Activated CD8-positive, alpha-beta T cell treated with anti-CD3 and anti-CD28 coated beads for 36 hours (primary cell): ENCODE data around the gene PEAK1. TPM values are rescaled to one million over a fixed set of nuclear protein-coding genes. Genes with fewer than 3 reads are reported as not detected.
A peak's percentile ranks its signal among the peaks of the same experiment; 100 is the strongest.

Experiments used
- ATAC-seq: fragments of 200-7000 bp; cut with Tn5 transposase; one replicate; pipeline ENCODE4 v1.10.0; 2021; ENCODE audit warnings: mild to moderate bottlenecking, moderate library complexity
- CTCF ChIA-PET: fragments of 350-600 bp; sonication (Branson Sonifier 250); formaldehyde crosslinking; loops from one replicate; lab custom pipeline; 2021; ENCODE audit warnings: antibody characterized with exemption; lab: Charles Lee
- POLR2A ChIA-PET: fragments of 350-600 bp; sonication (Branson Sonifier 250); formaldehyde crosslinking; loops from one replicate; lab custom pipeline; 2021; ENCODE audit warnings: antibody characterized with exemption; lab: Charles Lee
- DNase-seq: peaks from one replicate; pipeline ENCODE4 v3.0.0-alpha.2; 2020
- H3K27ac Mint-ChIP-seq: one replicate; pipeline ENCODE4 v1.8.0; 2021; ENCODE audit warnings: mild to moderate bottlenecking, mixed read lengths
- H3K27me3 Mint-ChIP-seq: one replicate; pipeline ENCODE4 v1.8.0; 2021; ENCODE audit warnings: mixed read lengths
- H3K36me3 Mint-ChIP-seq: one replicate; pipeline ENCODE4 v1.8.0; 2021; ENCODE audit warnings: low read depth, mixed read lengths
- H3K4me1 Mint-ChIP-seq: one replicate; pipeline ENCODE4 v1.8.0; 2021; ENCODE audit warnings: low read depth, mixed read lengths
- H3K4me3 Mint-ChIP-seq: one replicate; pipeline ENCODE4 v1.8.0; 2021; ENCODE audit warnings: mild to moderate bottlenecking, moderate library complexity, mixed read lengths
- H3K9me3 Mint-ChIP-seq: one replicate; pipeline ENCODE4 v1.8.0; 2021; ENCODE audit warnings: mixed read lengths
- intact Hi-C: fragments of 100-400 bp; cut with micrococcal nuclease; formaldehyde crosslinking; loops from one replicate; pipeline ENCODE4 v1.10.0; 2022
- total RNA-seq, 2 experiments: library from RNA; stranded (reverse); gene quantifications; one replicate each; pipeline ENCODE4 v1.2.3, GENCODE V29; 2021
- TF ChIP-seq, protein P1 (sequence below): fragments of 200-600 bp; IDR thresholded peaks from one replicate; pipeline ENCODE4 v1.8.0; 2022; ENCODE audit warnings: antibody characterized with exemption, mild to moderate bottlenecking

The PEAK1 gene
- total RNA-seq, 2 experiments from 2014 or later, result 32.1 to 36.1 TPM

DNA sequence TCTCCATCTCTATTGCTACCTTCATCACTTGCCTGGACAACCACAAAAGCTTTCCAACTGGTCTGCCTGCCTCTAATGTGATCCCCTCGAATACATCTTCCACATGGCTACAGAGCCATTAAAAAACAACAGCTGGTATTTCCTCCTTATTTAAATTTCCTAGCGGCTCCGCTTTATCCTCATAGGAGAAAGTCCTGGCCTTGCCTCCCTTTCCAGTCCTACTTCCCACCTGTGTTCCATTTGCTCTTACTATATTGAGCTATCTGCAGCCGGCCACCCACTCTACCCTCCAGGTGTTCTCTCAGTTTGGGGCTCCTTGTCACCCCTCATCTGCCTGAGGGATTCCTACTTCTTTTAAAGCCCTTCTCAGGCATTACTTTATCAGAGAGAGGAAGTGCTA is 299.3 kb downstream of the PEAK1 start:
- CTCF ChIA-PET, result interaction anchor here (3.5 to 6.7 kb wide), 5 partner anchors 13 to 422 kb away, joined by 24 to 78 read pairs (median 30); no protein-coding TSS in a partner anchor
- TF ChIP-seq, protein P1, sequence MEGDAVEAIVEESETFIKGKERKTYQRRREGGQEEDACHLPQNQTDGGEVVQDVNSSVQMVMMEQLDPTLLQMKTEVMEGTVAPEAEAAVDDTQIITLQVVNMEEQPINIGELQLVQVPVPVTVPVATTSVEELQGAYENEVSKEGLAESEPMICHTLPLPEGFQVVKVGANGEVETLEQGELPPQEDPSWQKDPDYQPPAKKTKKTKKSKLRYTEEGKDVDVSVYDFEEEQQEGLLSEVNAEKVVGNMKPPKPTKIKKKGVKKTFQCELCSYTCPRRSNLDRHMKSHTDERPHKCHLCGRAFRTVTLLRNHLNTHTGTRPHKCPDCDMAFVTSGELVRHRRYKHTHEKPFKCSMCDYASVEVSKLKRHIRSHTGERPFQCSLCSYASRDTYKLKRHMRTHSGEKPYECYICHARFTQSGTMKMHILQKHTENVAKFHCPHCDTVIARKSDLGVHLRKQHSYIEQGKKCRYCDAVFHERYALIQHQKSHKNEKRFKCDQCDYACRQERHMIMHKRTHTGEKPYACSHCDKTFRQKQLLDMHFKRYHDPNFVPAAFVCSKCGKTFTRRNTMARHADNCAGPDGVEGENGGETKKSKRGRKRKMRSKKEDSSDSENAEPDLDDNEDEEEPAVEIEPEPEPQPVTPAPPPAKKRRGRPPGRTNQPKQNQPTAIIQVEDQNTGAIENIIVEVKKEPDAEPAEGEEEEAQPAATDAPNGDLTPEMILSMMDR, result no peak
- Mint-ChIP-seq H3K27me3 (no peaks in the 10 kb centered on the region), H3K9me3 (no peaks in the 10 kb centered on the region), H3K4me3 (no peak overlapping the region), H3K4me1 (peaks cover 12% of the 10 kb centered on the region), H3K36me3 (no peaks in the 10 kb centered on the region), H3K27ac (no peak overlapping the region)
- intact Hi-C loops, result no loop called here
- DNase-seq (no peak), ATAC-seq (no peak)
- POLR2A ChIA-PET, result no interaction called here

- ChIA-PET POLR2A (interaction anchor here (0.6 kb wide), 1 partner anchor 199 kb away, joined by 3 read pairs; no protein-coding TSS in a partner anchor), CTCF (interaction anchor here (0.6 to 6.7 kb wide), 25 partner anchors 8 to 424 kb away, joined by 3 to 78 read pairs (median 6); no protein-coding TSS in a partner anchor)
- Mint-ChIP-seq H3K27me3 (no peaks in the 10 kb centered on the region), H3K36me3 (peaks cover 1% of the 10 kb centered on the region), H3K4me3 (no peak overlapping the region), H3K4me1 (peaks cover 12% of the 10 kb centered on the region), H3K9me3 (no peaks in the 10 kb centered on the region), H3K27ac (no peak overlapping the region)
- no peak for DNase-seq
- intact Hi-C loops, result loop anchor here (5.0 kb wide), 1 partner anchor 378 kb away; no protein-coding TSS in a partner anchor
- TF ChIP-seq, protein P1, result no peak
- ATAC-seq, result no peak
Measured at GRCh38 chr15:77119446-77119845, 300.5 kb downstream of the PEAK1 start.

- POLR2A ChIA-PET, result interaction anchor here (0.6 kb wide), 2 partner anchors 46 to 199 kb away, joined by 3 to 4 read pairs; no protein-coding TSS in a partner anchor
- Mint-ChIP-seq H3K4me3 (no peak overlapping the region), H3K27ac (no peak overlapping the region), H3K9me3 (no peaks in the 10 kb centered on the region), H3K27me3 (no peaks in the 10 kb centered on the region), H3K4me1 (peaks cover 12% of the 10 kb centered on the region), H3K36me3 (peaks cover 1% of the 10 kb centered on the region)
- CTCF ChIA-PET, result interaction anchor here (0.6 to 6.7 kb wide), 30 partner anchors 9 to 424 kb away, joined by 3 to 78 read pairs (median 4); no protein-coding TSS in a partner anchor
- TF ChIP-seq, protein P1, result peak; percentile 83
- ATAC-seq (peak; percentile 67), DNase-seq (peak; percentile 61)
- intact Hi-C loops, result loop anchor here (5.0 kb wide), 1 partner anchor 378 kb away; no protein-coding TSS in a partner anchor
Measured at GRCh38 chr15:77118882-77119321, 301.0 kb downstream of the PEAK1 start.

DNA sequence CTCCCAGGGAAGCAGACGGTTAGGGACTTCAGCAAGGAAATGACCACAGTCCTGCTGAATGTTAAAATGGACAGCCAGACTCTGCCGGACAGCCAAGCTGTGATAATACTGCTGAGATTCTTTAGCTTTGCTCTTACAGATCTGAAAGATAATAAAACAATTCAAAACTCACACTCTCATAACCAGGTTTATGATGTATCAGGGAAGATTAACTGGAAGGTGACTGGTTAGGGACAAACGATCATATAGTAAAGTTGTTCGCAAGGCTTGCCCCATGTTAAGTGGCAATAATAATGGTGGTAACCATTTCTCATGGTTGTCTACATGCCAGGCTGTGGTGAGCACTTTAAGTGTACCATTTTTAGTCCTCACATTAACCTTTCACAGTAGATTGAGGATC is 304.7 kb downstream of the PEAK1 start:
- no peaks in the 10 kb centered on the region for H3K27me3 Mint-ChIP-seq
- H3K27ac Mint-ChIP-seq, result no peak overlapping the region
- intact Hi-C loops, result loop anchor here (5.0 kb wide), 1 partner anchor 382 kb away; no protein-coding TSS in a partner anchor
- ChIA-PET CTCF (interaction anchor here (1.1 kb wide), 1 partner anchor 10 kb away, joined by 3 read pairs; no protein-coding TSS in a partner anchor), POLR2A (no interaction called here)
- H3K4me3 Mint-ChIP-seq, result no peak overlapping the region
- DNase-seq, result no peak
- ATAC-seq, result no peak
- TF ChIP-seq, protein P1, result no peak
- no peaks in the 10 kb centered on the region for H3K9me3 Mint-ChIP-seq
- H3K36me3 Mint-ChIP-seq, result peaks cover 1% of the 10 kb centered on the region
- H3K4me1 Mint-ChIP-seq, result peaks cover 9% of the 10 kb centered on the region

DNA sequence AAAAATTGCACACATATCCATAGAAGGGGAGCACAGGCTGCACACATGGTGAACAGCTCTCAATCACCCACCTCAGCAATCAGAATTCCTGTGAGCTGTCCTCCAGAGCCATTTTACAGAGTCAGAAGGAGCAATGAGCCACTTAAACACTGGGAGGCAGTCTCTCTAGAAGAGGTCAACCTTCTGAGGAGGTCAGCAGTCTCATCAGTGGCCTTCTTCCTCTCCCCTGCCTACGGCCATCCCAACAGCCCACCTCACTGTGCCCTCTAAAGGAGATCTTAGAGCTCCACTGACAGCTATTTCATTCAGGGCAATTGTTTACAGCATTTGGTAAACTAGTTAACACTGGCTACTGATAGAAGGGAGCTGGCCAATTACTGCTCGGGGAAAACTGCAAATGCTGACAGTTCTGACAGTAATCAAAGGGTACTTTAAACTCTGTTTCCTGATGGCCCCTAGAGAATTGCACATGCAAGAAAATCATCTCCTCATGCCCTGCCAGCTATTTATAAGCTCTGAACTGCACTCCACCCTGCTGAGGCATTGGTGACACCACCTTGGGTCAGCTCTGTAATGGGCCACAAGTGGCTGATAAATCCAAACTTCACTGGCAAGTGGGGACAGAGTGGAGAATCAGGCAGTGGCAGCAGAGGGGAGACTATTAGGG is 306.9 kb downstream of the PEAK1 start:
- Mint-ChIP-seq H3K27ac (no peak overlapping the region), H3K36me3 (peaks cover 1% of the 10 kb centered on the region), H3K27me3 (no peaks in the 10 kb centered on the region), H3K9me3 (no peaks in the 10 kb centered on the region), H3K4me3 (no peak overlapping the region), H3K4me1 (no peaks in the 10 kb centered on the region)
- no peak for DNase-seq
- POLR2A ChIA-PET, result no interaction called here
- TF ChIP-seq, protein P1, result no peak
- CTCF ChIA-PET, result interaction anchor here (0.6 to 1.4 kb wide), 3 partner anchors 384 to 430 kb away, joined by 3 to 11 read pairs (median 8); no protein-coding TSS in a partner anchor
- intact Hi-C loops, result loop anchor here (5.0 kb wide), 1 partner anchor 429 kb away; no protein-coding TSS in a partner anchor
- ATAC-seq, result no peak
